SKM-1 treated with dmso at 0.1 percent for 144 hours (cell line): ENCODE data around the gene DVL1.

Source experiments
- DNase-seq: peaks from one replicate; lab custom pipeline; 2025; ENCODE audit not compliant: unreplicated experiment; lab: John Stamatoyannopoulos, UW

DVL1 gene

GRCh38 chr1:1299686-1300351, 49.4 kb downstream of the DVL1 start:
- no peak for DNase-seq

GRCh38 chr1:1298861-1299685, 50.1 kb downstream of the DVL1 start:
- DNase-seq: no peak

- DNase-seq: no peak
These were observed 51.3 kb downstream of the DVL1 start for GRCh38 chr1:1297802-1298424.

GRCh38 chr1:1296070-1297061, 52.9 kb downstream of the DVL1 start:
- DNase-seq: no peak

GRCh38 chr1:1295154-1295923, 53.9 kb downstream of the DVL1 start:
- no peak for DNase-seq

- no peak for DNase-seq
These were observed 54.8 kb downstream of the DVL1 start for GRCh38 chr1:1294250-1294890.

GRCh38 chr1:1293263-1294249, 55.7 kb downstream of the DVL1 start:
- DNase-seq: no peak

- DNase-seq: no peak
These were observed 56.4 kb downstream of the DVL1 start for GRCh38 chr1:1292851-1293250.

- DNase-seq: no peak
These were observed 56.8 kb downstream of the DVL1 start for GRCh38 chr1:1292442-1292779.

- DNase-seq: peak; percentile 18
These were observed 57.4 kb downstream of the DVL1 start for GRCh38 chr1:1291548-1292441.

- no peak for DNase-seq
These were observed 58.1 kb downstream of the DVL1 start for GRCh38 chr1:1291023-1291528.

GRCh38 chr1:1290238-1290731, 58.9 kb downstream of the DVL1 start:
- DNase-seq: peak; percentile 23

GRCh38 chr1:1287288-1288110, 61.7 kb downstream of the DVL1 start:
- no peak for DNase-seq

GRCh38 chr1:1286313-1287261, 62.6 kb downstream of the DVL1 start:
- DNase-seq: no peak

GRCh38 chr1:1285611-1286311, 63.5 kb downstream of the DVL1 start:
- DNase-seq: no peak
